ENCODE data around the gene C6orf47. TPM values are rescaled to one million over a fixed set of nuclear protein-coding genes. Genes with fewer than 3 reads are reported as not detected.

The C6orf47 gene
- total and polyA plus RNA-seq, 2 of the 13 experiments (the other 11 are each of a cell fraction or from before 2014, with no cell fraction given): 1.7 to 18.1 TPM

- TF ChIP-seq ZNF263 (CRISPR knock-in tag; IDR thresholded peaks at IDR 0.05): 0 out of 2 replicates have a peak, but pooled peaks have one; percentile 37
- TF ChIP-seq, protein P1, sequence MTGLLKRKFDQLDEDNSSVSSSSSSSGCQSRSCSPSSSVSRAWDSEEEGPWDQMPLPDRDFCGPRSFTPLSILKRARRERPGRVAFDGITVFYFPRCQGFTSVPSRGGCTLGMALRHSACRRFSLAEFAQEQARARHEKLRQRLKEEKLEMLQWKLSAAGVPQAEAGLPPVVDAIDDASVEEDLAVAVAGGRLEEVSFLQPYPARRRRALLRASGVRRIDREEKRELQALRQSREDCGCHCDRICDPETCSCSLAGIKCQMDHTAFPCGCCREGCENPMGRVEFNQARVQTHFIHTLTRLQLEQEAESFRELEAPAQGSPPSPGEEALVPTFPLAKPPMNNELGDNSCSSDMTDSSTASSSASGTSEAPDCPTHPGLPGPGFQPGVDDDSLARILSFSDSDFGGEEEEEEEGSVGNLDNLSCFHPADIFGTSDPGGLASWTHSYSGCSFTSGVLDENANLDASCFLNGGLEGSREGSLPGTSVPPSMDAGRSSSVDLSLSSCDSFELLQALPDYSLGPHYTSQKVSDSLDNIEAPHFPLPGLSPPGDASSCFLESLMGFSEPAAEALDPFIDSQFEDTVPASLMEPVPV (CRISPR knock-in tag; IDR thresholded peaks at IDR 0.05): 0 out of 2 replicates have a peak, but pooled peaks have one; percentile 15
- peak; percentile 62; the same call in 1 of the 2 replicates for TF ChIP-seq GATAD2A (CRISPR knock-in tag; IDR thresholded peaks at IDR 0.05)
- 0 out of 2 replicates have a peak, but pooled peaks have one; percentile 29 for TF ChIP-seq BHLHE40 (IDR thresholded peaks at IDR 0.05; ENCODE audit: low read length)
- TF ChIP-seq KDM2A (CRISPR knock-in tag; IDR thresholded peaks at IDR 0.05; ENCODE audit: borderline replicate concordance, low read depth): peak; percentile 82
- TF ChIP-seq ARNT (IDR thresholded peaks at IDR 0.05): no peak
- no peak for TF ChIP-seq ZFP62 (CRISPR knock-in tag; IDR thresholded peaks at IDR 0.05)
- no peak for TF ChIP-seq SMARCC2 (IDR thresholded peaks at IDR 0.05)
- peak; percentile 24; the same call in 1 of the 2 replicates for TF ChIP-seq MAX (IDR thresholded peaks at IDR 0.05)
- no peak for TF ChIP-seq ZNF17 (CRISPR knock-in tag; IDR thresholded peaks at IDR 0.05)
- TF ChIP-seq, protein P2, sequence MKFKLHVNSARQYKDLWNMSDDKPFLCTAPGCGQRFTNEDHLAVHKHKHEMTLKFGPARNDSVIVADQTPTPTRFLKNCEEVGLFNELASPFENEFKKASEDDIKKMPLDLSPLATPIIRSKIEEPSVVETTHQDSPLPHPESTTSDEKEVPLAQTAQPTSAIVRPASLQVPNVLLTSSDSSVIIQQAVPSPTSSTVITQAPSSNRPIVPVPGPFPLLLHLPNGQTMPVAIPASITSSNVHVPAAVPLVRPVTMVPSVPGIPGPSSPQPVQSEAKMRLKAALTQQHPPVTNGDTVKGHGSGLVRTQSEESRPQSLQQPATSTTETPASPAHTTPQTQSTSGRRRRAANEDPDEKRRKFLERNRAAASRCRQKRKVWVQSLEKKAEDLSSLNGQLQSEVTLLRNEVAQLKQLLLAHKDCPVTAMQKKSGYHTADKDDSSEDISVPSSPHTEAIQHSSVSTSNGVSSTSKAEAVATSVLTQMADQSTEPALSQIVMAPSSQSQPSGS (CRISPR knock-in tag; IDR thresholded peaks at IDR 0.05): 0 out of 2 replicates have a peak, but pooled peaks have one; percentile 31
- peak; percentile 69; the same call in 1 of the 2 replicates for TF ChIP-seq TSC22D2 (CRISPR knock-in tag; IDR thresholded peaks at IDR 0.05; ENCODE audit: borderline replicate concordance)
- 0 out of 2 replicates have a peak, but pooled peaks have one; percentile 27 for TF ChIP-seq ARID3A (IDR thresholded peaks at IDR 0.05; ENCODE audit: low read depth, low read length)
- peak; percentile 99 for TF ChIP-seq STAG1 (CRISPR knock-in tag; IDR thresholded peaks at IDR 0.05)
- TF ChIP-seq MAZ (IDR thresholded peaks at IDR 0.05; ENCODE audit: borderline replicate concordance, low read depth, low read length): no peak
- 0 out of 2 replicates have a peak, but pooled peaks have one; percentile 16 for TF ChIP-seq MAZ (CRISPR knock-in tag; IDR thresholded peaks at IDR 0.05; ENCODE audit: low read depth)
- peak; percentile 28; the same call in 1 of the 2 replicates for TF ChIP-seq KMT2A (CRISPR knock-in tag; IDR thresholded peaks at IDR 0.05)
- TF ChIP-seq, protein P3, sequence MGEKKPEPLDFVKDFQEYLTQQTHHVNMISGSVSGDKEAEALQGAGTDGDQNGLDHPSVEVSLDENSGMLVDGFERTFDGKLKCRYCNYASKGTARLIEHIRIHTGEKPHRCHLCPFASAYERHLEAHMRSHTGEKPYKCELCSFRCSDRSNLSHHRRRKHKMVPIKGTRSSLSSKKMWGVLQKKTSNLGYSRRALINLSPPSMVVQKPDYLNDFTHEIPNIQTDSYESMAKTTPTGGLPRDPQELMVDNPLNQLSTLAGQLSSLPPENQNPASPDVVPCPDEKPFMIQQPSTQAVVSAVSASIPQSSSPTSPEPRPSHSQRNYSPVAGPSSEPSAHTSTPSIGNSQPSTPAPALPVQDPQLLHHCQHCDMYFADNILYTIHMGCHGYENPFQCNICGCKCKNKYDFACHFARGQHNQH (CRISPR knock-in tag; IDR thresholded peaks at IDR 0.05): peak; percentile 67; the same call in 1 of the 2 replicates
- TF ChIP-seq FOXP1 (IDR thresholded peaks at IDR 0.05): no peak
- TF ChIP-seq FOXP1 (CRISPR knock-in tag; IDR thresholded peaks at IDR 0.05): no peak
- 0 out of 2 replicates have a peak, but pooled peaks have one; percentile 12 for TF ChIP-seq ZSCAN25 (CRISPR knock-in tag; IDR thresholded peaks at IDR 0.05)
- no peak for TF ChIP-seq GLI4 (CRISPR knock-in tag; IDR thresholded peaks at IDR 0.05; ENCODE audit: borderline replicate concordance)
- TF ChIP-seq HNF4A (CRISPR knock-in tag; IDR thresholded peaks at IDR 0.05): no peak
- no peak for TF ChIP-seq ATAD3A (CRISPR knock-in tag; IDR thresholded peaks at IDR 0.05)
- TF ChIP-seq MIXL1 (CRISPR knock-in tag; IDR thresholded peaks at IDR 0.05): peak; percentile 58; the same call in 1 of the 2 replicates
- peak; percentile 42; the same call in 1 of the 2 replicates for TF ChIP-seq ZSCAN9 (CRISPR knock-in tag; IDR thresholded peaks at IDR 0.05; ENCODE audit: borderline replicate concordance)
Observed at GRCh38 chr6:31680226-31681134, 19.9 kb upstream of the C6orf47 start, which contains the start of gene LY6G5C (continued).

All from HepG2 (cell line).